Hematopoietic multipotent progenitor cell treated with erythropoietin and hydrocortisone succinate and interleukin-3 and kit ligand, for 4 days (in vitro differentiated cells): ENCODE results near the gene APBB1IP.
A peak's percentile ranks its signal among the peaks of the same experiment; 100 is the strongest.
"Not testable (repeated sequence)": the region's sequence is repeated elsewhere in the genome, so short reads cannot be mapped to it uniquely, and the experiment has no call there.

Experiments
- DNase-seq: peaks from one replicate; pipeline ENCODE4 v3.0.0-alpha.2; 2015

Gene APBB1IP

GRCh38 chr10:26437637-26438461 lies at the start of gene APBB1IP:
Gene APBB1IP, plus strand, starts transcription at chr10:26438341. Its CDS starts 53,986 bp downstream, at chr10:26492327.
- peak; percentile 94 for DNase-seq

- DNase-seq, result peak; percentile 47
These were observed 48.6 kb upstream of the APBB1IP start for GRCh38 chr10:26389533-26389932.

GRCh38 chr10:26391701-26392695 lies 46.1 kb upstream of the APBB1IP start:
- DNase-seq, result peak; percentile 21

- not testable (repeated sequence) for DNase-seq
These were observed 39.8 kb upstream of the APBB1IP start for GRCh38 chr10:26398353-26398752.

- DNase-seq, result no peak
These were observed 30.7 kb upstream of the APBB1IP start for GRCh38 chr10:26407406-26407969.

- DNase-seq, result no peak
These were observed 29.2 kb upstream of the APBB1IP start for GRCh38 chr10:26408858-26409494.

- no peak for DNase-seq
These were observed 27.8 kb upstream of the APBB1IP start for GRCh38 chr10:26410356-26410755.

GRCh38 chr10:26412932-26413331 lies 25.2 kb upstream of the APBB1IP start:
- no peak for DNase-seq

GRCh38 chr10:26413375-26413774 lies 24.8 kb upstream of the APBB1IP start:
- no peak for DNase-seq

- no peak for DNase-seq
These were observed 21.0 kb upstream of the APBB1IP start for GRCh38 chr10:26417136-26417535.

- no peak for DNase-seq
These were observed 15.2 kb upstream of the APBB1IP start for GRCh38 chr10:26422977-26423376.

GRCh38 chr10:26423722-26424121 lies 14.4 kb upstream of the APBB1IP start:
- no peak for DNase-seq

GRCh38 chr10:26430641-26431163 lies 7.4 kb upstream of the APBB1IP start:
- peak; percentile 64 for DNase-seq

- DNase-seq, result peak; percentile 60
These were observed 5.2 kb upstream of the APBB1IP start for GRCh38 chr10:26432938-26433337.

GRCh38 chr10:26435852-26436251 lies 2.3 kb upstream of the APBB1IP start:
- no peak for DNase-seq

- peak; percentile 13 for DNase-seq
These were observed 1.3 kb upstream of the APBB1IP start for GRCh38 chr10:26436848-26437247.

- DNase-seq, result peak; percentile 81
These were observed 597 bp downstream of the APBB1IP start for GRCh38 chr10:26438534-26439341.

- peak; percentile 35 for DNase-seq
These were observed 1.4 kb downstream of the APBB1IP start for GRCh38 chr10:26439406-26440087.

- DNase-seq, result no peak
These were observed 1.9 kb downstream of the APBB1IP start for GRCh38 chr10:26440088-26440470.

- no peak for DNase-seq
These were observed 3.5 kb downstream of the APBB1IP start for GRCh38 chr10:26441491-26442214.
